GM19023 (cell line): Measurements from ENCODE around the gene FAM170B.

Experiments
- ATAC-seq: cut with Tn5 transposase; IDR thresholded peaks from one replicate; pipeline ENCODE4 v1.9.1; 2021; ENCODE audit warnings: mild to moderate bottlenecking, moderate library complexity; ENCODE audit not compliant: unreplicated experiment

The FAM170B gene

GRCh38 chr10:49107111-49107886 lies 26.5 kb downstream of the FAM170B start:
- no peak for ATAC-seq

GRCh38 chr10:49106451-49106850 lies 27.4 kb downstream of the FAM170B start:
- no peak for ATAC-seq

DNA sequence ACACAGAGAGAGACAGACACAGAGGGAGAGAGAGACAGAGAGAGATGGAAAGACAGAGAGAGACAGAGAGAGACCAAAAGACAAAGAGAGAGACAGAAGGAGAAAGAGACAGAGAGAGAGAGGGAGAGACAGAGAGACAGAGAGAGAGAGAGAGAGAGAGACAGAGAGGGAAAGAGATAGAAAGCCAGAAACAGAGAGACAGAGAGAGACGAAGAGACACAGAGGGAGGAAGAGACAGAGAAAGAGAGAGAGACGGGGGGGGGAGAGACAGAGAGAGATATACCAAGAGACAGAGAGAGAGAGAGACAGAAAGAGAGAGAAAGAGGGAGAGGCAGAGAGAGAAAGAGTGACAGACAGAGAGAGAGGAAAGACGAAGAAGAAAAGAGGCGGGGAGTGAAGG lies 28.7 kb downstream of the FAM170B start:
- no peak for ATAC-seq

GRCh38 chr10:49104323-49104722 lies 29.5 kb downstream of the FAM170B start:
- no peak for ATAC-seq

GRCh38 chr10:49103761-49104160 lies 30.1 kb downstream of the FAM170B start:
- no peak for ATAC-seq

- ATAC-seq, result no peak
Measured at GRCh38 chr10:49099046-49099445, 34.8 kb downstream of the FAM170B start.

DNA sequence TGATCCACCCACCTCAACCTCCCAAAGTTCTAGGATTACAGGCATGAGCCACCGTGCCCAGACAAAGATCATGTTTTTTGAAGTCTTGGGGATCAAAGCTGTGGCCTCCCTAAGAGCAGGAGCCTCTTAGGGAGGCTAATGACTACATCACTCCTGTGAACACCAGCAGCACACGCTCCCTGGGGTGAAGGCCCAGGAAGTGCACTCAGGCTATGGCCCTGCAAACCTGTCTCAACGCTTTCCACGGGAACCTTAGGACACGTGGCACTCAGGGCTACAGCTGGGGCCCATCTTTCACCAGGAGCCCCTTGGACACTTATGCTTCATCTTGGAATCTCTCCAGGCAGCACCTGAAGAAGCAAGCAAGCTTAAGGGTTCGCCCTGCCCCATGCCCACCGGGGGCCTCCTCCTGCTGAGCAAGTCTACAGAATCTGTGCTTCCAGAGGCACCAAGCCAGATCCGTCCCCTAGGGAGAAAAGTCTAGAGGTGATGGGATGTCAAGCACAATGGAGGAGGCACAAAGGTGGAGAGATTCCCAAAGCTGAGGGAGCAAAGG lies 36.9 kb downstream of the FAM170B start:
- no peak for ATAC-seq

DNA sequence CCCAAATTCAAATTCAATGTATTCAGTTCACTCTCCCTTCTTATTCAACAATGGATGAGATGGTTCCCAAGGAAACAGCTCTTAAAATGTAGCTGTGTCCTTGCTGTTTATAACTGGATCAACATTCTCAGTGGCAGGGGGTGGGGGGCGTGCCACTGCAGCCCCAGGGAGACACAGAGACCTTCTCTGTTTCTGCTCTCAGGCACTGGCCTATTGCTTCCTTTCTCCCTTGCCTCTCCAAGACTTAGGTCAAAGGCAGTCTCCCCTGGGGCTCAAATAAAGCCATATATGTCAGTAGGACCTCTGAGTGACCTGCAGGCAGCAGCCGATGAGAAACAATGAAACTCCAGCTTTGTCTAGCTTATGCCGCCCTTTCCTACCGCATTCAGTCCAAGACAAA lies 39.2 kb downstream of the FAM170B start:
- no peak for ATAC-seq

DNA sequence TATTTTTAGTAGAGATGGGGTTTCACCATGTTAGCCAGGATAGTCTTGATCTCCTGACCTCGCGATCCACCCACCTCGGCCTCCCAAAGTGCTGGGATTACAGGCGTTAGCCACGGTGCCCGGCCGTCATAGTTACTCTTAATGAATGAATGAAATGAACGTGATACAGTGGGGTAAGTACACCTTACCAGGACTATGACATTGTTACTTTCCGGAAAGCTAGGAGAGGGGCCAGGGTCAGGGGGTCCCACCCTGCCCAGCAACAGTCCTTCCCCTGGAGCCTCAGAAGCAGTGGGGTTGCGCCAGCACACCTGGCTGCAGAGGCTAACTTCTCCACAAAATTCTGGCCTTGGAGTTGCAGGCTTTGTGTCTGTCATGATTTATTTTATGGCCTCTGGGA lies 39.9 kb downstream of the FAM170B start:
- ATAC-seq, result no peak

DNA sequence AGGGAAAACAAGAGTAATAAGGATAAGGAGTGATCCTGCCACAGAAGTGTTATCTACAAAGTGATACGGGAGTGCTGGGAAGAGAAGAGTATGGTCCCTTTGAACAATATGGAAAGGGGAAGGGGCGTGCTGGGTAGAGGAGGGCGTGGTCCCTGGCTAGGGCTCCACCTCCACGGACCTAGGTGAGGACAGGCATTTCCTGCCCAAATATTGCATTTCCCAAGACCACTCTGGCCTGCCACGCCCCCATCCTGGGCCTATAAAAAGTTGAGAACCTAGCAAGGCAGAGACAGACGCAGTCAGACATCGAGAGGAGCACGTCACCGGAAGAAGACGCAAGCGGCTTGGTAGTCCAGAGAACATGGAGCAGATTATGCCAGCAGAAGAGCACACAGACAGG lies 41.3 kb downstream of the FAM170B start:
- no peak for ATAC-seq

DNA sequence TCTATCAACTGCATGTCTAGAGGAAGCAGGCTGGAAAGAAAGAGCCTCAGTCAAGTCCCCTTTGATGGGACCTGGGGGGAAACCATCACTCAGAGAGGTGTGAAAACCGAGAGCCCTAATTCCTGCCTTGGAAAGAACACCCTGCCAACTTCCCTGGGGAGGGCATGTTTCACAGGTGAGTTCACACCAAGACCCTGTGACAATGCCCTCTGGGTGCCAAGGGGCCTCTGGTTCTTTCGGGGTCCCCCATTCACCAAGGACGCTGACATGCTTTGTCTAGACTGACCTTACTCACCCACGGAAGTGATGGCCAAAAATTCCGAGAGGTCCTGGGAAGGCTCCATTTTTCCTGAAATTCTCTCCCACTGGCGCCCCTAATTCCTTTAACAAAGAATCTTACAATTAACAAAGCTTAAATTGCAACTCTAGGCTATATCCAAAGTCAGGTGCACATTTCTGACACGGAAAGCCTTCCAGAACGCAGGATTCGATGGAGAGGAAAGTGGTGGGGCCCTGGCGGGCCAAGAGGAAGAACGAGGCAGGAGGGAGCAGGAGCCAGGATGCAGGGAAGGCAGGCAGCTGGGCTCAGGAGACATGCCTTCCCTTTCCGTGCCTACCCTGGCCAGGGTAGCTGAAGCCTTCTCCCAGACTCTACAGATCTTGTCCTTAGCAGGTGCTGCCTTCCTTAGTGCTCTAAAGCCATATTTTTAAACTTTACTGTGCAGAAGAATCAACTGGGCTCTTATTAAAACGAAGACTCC lies 42.2 kb downstream of the FAM170B start:
- no peak for ATAC-seq

DNA sequence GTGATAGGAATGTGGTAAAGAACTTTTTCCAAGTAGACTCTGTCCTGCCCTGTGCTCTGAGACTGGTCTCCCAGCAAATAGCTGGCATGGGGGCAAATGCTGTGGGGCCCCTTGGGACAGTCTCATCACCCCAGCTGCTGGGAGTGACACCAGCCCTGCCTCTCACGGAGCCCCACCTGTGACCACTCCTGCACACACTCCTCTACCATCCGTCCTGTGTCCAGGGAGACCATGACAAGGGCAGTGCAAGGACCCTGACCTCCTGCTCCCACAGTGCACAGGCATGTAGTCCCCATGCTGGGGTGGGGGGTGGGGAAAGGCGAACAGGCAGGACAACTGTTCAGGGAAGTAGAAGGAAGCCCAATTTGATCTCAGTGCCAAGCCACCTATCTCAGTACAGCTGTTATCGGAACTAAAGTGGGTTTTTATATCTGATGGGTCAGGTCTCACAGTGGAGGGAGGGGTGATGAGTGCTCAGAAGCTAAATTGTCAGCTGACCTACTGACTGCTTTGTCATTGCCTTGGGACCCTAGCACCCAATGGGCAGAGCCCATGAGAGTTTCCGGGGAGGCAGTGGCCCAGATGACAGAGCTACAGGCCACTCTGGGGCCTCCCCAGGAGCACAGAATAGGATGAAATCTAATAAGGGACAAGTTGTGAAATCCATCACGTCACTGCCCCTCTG lies 43.0 kb downstream of the FAM170B start:
- no peak for ATAC-seq

GRCh38 chr10:49090189-49090575 lies 43.6 kb downstream of the FAM170B start:
- no peak for ATAC-seq

DNA sequence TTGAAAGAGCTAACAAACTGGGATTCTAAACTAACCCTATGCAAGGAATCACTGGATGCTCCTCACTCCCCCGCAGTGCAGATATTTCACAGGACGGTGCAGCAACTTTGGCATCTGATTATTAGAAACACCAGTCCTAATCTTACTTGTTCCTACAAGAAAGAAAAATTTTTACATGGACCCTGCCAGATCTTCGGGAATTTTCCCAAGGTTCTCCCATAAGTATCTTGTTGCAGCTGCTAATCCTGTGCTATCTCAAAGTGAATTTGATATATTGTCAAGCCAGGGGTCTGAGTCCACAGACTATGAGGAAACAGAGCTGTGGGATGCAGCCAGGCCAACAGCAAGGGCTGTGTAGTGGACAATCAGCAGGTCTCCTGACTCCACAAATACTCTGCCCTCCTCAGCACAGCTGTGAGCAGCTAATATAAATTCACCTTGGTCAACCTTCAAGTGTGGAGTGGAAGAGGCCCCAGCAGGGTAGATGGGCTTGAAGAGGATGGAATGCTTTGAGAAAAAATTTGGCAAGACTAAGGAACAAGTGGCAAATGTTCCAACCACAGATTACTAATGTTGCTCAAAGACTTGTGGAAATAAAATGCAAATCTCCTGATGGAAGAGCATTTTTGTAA lies 44.1 kb downstream of the FAM170B start:
- ATAC-seq, result no peak

DNA sequence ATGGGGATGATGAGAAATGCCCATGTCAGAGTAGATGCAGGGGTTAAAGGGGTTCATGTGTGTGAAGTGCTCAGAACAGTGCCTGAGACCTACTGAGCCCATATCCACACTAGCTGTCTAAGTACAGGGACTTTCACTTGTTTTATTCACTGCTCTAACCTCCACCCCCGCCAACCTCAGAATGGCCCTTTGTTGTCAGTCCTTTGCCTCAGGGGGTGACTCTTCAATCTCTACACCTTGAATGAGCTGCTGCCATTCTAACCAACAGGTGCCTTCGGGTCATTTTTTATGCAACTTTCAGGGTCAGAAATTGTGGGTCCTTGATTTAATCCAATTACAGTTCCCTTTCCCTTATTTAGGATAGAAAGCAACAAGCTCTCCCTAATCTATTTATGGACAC lies 44.7 kb downstream of the FAM170B start:
- no peak for ATAC-seq

GRCh38 chr10:49086889-49087288 lies 46.9 kb downstream of the FAM170B start:
- no peak for ATAC-seq

DNA sequence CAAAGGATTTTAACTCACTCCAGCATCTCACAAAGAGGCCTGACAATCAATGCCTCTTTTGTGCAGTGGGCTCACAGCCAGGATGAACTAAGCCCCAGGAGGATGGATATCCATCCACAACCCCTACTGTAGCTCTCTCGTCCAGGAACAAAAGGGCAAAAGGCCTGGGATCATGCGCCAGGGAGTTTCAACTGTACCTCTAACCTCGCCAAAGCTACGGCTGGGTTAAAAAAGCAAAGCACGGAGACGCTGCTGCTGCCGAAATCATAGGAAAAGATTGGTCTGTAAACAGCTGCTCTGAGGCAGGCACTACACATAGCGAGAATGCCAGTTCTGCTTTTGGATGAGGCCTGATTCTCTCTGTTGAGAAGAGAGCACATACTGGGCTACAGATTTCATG lies 50.6 kb downstream of the FAM170B start:
- no peak for ATAC-seq

GRCh38 chr10:49082766-49083165 lies 51.1 kb downstream of the FAM170B start:
- ATAC-seq, result no peak

DNA sequence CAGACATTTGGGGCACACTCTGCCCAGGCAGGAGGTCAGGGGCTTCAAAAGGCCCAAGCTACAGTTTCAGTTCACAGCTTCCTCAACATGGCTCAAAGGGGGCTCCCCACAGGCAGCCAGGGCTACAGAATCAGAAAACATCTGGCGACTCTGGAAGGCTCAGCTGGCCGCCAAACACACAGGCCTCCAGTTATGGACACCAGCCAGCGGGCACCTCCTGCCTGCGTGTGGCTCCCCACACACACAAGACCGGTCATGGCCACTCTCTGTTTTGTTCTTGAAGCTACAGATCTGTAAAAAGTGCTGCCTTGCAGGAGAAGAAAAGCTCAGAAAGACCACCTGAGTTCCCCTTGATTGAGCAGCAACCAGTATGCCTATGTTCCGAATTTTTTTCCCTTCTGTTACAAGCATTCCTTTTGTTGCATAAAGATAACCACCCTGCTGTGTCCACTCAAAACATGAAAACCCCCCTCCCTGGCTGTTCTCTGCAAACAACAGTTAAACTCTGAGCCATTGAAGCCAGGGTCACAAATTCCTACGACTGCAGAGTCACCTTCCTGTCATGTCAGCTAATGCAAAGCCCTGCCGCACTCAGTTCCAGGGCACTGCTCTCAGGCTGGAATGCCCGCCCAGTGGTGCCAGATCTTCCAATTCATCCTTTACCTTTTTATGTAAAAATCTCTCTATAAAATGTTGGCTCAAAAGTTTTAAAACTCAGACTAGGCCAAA lies 52.1 kb downstream of the FAM170B start:
- no peak for ATAC-seq
